Endometrium (tissue), 2 donors: ENCODE results near the gene ADGRB3.
"Not testable (repeated sequence)": the region's sequence is repeated elsewhere in the genome, so short reads cannot be mapped to it uniquely, and the experiment has no call there.

Experiments used
- FAIRE-seq: peaks from 2 replicates; lab custom pipeline; 2012; peaks lifted over from hg19 to GRCh38; lab: Jason Lieb, UNC
- donor health status: control.
- donor health status: control.

ADGRB3 gene

DNA sequence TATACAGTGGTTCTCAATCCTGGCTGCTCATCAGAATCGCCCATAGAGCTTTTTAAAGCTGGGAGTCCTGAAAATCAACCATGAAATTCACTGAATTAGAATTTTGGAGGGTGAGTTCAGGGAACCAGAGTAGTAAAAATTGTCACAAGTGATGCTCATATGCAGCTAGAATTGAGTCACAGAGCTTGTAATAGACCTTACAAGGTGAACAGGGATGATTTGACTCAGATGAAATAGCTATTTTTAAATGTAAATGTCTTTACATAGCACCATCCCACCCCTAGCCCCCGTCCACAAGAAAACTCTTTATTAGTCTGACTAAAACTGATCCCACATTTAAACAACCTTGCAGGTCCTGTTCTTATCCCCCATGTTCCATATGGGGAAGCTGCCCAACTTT is 630.0 kb downstream of the ADGRB3 start:
- no peak for FAIRE-seq

DNA sequence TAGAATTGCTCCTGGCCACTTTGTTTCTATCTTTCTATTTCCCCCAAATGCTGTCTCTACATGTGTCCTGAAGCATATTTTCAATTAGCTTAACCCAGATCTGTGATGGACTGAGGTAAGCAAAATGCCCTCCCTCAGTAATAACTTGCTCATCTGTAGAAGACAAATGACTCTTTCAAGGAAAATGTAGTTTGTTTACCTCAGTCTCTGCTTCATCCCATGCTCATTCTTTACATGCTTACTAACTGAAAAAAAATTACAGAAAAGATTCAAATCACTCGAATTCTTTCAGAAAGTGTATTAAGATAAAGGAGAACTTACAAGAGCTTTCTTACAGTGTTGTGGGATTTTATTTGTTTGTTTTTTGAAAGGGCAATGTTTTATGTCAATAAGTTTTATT is 630.6 kb downstream of the ADGRB3 start:
- no peak for FAIRE-seq

DNA sequence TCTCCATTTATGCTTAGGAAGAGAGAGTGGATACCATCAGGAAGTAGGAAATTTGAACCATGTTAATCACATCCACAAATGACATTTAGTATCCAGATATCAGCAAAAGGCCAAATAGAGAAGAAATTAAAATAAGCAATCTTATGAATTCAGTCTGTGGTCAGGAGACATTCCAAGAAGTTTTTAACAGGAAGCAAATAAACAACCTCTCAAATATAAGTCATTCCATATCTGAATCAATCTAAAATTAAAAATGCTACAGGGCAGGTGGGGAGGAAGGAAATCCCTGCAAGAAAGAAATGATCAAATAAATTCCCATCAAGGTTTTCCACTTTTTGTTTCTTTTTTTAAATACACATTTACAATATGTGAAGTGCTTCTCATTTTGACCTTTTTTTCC is 641.1 kb downstream of the ADGRB3 start:
- FAIRE-seq: no peak

DNA sequence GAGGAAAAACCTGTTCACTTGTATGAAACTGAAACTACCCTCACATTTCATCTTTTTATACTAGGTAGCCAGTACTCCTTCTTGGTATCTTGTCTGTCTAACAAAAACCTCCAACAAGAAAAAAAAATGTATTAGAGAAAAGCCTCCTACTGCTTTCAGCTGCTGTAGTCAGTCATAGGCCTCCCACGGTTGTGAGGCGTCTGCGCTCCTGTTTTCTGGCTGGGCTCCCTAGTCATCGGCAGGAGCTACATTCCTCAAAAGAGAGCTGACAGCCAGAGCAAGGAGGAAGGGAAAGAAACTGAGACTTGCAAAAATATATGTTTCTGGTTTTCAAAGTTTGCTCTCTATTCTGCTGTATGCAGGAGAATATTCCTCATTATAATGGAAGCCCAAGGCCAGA is 644.7 kb downstream of the ADGRB3 start:
- FAIRE-seq: no peak

DNA sequence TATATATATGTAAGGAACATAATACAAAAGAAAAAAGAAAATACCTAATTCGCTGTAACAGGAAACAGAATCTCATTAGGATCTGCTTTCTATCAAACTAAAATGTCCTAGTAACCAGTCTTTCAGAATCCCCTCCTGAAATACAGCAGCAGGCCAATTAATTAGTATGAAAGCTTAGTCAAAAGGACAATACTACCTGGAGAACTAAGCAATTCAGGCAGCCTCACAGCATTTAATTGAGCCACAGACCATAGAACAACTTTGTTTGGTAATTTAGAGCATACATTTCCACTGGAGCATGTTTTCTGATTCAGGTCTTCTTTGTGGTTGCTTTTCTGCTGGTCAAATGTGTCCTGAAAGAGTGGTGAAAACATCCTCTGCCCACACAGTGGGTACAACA is 645.8 kb downstream of the ADGRB3 start:
- FAIRE-seq: no peak

DNA sequence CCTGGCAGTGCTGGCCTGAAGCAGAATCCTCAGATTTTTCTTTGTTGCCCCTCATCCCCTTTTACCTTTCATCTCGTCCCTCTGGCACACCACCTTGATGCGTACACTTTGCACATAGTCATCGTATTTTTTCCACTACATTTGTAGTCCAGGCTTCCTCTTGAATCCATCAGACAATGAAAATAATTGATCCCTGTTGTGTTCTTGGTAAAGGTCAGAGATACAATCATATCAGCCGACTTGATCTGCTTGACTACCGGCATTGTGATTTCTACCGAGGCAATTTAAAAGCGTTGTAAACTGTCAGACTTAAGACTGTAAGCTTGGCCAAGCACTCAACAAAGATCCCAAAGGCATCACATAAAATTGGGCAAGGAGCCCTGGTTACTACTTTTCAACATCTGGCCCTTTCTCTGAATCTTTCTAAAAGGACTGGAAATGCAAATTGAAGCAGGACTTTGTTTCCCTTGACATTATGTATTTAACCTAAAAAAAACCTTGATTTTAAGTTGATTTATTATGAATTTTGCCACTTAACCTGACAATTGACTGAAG is 649.2 kb downstream of the ADGRB3 start:
- no peak for FAIRE-seq

DNA sequence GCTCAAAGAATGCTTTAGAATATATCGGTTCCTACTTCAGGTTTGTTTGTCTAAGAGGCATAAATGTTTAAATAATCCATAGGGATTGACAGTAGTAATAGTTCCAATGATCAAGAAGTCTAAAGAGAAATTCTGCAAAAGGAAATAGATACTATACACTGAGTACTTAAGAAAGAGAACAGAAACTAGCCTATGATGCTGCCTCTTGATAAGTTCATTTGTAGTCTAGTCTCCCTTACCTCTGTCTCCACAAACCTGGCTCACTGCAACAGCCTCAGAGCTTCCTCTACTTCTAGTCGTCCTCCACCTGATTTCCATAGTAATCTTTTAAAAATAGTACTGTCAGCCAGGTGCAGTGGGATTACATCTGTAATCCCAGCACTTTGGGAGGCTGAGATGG is 650.0 kb downstream of the ADGRB3 start:
- FAIRE-seq: no peak

DNA sequence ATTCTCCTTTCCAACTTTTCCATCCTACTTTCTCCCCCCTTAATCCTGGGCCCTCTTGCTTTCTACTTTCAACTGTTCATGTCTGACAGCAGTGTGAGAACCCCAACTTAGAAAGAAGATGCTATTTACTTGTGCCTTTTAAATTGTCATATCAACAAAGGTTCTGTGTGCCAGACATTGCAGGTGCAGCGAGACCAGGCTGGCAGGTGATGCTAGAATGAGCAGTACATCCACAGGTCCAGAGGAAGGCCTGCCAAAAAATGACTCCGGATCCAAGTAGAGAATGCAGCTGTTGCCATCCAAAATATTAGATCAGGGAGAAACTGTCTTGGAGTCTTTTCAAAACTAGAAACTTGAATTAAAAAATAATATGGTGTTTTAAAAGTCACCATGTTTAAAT is 651.2 kb downstream of the ADGRB3 start:
- FAIRE-seq: no peak

DNA sequence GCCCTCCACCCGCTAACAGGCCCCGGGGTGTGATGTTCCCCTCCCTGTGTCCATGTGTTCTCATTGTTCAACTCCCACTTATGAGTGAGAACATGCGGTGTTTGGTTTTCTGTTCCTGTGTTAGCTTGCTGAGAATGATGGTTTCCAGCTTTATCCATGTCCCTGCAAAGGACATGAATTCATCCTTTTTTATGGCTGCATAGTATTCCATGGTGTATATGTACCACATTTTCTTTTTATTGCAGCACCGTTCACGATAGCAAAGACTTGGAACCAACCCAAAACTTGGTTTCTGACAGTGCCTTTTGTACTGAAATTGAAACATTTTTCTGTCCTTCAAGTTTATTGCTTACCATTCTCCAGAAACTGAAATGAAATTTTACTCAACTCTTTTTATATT is 653.1 kb downstream of the ADGRB3 start:
- FAIRE-seq: not testable (repeated sequence)

DNA sequence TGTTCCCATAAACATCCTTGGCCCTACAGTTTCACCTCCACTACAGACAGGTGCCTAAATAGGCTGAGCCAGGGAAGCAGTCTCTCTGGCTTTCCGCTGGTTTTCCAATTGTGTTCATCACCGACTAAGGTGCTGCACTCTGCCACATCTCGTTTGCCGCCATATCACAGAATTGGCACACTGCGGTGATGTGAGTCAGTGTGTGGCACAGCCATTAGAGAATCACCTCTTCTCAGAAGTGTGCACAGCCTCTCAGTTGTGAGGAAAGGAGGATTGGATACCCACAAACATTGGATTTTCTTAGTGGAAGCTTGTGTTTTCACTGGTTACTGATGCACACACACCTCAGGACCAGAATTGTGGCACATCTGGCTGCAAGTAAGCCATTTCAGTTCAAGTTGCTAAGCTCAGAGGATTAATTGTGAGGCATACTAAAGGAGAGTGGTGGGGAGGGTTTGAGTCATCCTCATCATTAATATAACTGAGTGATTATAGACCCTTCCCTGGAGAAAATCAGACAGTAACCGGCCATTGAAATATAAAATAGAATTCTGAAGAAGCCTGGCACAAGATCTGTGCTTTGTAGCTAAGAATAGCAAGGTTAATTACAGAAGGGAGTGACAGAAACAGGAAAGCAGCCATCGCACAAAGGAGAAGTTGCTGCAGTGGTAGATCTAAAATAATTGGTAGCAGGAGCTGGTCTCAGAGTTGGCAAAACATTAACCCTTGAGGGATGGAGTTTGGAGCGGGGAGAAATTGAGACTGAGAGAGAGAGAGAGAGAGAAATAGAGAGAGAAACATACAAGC is 654.8 kb downstream of the ADGRB3 start:
- no peak for FAIRE-seq

DNA sequence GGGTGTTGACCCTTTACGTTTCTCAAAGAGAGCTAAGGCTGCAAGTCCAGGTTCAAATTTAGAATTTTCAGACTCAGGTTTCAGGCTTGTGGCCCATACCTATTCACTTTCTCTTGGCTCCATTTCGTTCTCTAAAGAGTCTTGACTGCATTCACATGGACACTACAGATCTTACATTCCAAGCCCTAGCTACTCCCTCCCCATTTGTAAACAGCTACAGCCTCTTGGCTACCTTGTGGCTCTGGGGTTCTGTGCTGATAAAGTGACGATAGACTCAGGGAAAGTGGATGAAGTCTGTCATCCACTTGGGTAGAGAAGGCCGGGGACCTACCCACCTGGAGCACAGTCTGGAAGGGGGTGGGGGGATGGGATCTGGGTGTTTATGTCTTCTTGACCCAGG is 658.4 kb downstream of the ADGRB3 start:
- no peak for FAIRE-seq

DNA sequence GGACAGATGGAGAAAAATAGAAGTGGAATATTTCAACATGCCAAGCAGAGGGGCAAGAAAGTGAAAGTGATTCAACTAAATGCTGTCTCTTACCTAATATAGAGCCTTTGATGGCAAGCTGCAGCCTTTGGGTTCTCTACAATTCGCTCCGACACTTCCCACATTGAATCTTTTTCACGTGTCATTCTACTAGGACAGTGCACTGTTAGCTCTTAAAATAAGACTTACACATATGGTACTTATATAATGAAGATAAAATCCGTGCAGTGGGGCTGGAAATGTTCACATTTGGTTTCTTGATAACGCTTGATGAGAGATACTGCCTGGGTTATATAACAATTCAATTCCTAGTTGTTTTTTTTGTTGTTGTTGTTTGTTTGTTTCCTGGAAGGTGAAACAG is 659.3 kb downstream of the ADGRB3 start:
- FAIRE-seq: no peak

DNA sequence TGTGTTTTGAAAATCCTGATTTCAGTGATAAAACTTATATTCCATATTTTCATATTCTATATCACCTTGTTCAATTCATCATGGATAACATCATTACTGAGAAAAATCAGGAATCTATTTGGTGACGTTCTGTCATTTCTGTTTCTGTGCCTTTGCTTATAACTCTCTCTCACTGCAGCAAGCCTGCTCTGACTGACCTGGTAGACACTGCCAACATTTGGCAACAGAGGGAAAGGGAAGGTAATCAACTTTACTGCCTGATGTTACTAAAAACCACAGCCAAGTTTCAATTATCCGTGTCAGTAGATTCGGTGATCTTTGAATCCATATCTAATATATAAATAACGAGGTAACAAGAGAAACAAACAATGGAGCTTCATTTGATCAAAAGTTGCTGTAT is 659.8 kb downstream of the ADGRB3 start:
- no peak for FAIRE-seq

DNA sequence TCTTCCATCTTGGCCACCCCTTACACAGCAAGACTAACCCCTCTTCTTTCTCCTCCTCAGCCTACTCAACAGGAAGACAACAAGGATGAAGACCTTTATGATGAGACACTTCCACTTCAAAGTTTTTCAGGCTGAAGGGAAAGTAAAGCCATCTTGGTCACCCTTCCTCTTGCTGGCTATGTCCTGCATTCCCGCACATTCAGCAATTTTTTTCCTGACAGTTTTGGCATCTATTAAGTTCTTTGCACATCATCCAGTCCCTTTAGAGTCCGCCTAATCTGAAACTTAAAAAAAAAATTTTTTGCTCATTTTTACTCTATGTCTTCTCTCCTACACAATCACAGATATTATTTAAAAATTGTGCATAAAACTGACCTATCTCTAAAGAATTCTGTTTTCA is 668.3 kb downstream of the ADGRB3 start:
- FAIRE-seq: no peak

DNA sequence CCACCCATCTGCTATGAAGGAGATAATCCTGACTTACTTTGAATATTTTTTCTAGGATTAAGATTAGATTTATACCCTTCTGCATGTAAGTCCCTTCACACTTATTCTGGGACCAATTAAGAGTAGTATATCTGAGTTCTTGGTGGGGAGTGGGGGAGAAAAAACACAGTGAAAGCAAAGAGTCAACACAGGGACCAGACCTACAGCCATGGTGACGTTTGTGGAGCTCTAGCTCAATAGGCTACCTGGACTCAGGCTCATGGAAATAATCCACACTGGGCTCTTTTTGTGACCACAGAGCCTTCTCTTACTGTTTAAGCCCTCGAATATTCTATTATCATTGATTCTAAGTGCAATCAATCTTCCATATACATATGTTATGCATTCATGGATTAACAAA is 670.4 kb downstream of the ADGRB3 start:
- FAIRE-seq: no peak

DNA sequence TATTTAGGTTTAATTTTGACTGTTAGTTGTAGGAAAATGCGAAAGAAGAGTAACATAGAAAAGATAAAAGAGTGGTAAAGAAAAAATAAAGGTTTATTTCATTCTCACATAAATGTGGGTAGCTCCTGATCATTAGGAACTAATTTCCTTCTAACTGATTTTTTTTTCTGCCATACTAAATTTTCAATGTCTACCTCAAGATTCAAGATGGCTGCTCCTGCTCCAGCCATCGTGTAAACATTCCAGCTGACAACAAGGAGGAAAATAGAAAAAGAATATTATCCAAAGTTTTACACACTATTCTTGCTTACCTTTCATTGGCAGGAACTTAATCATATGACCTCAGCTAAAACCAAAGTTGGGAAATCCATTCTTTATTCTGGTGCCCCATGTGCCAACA is 673.5 kb downstream of the ADGRB3 start:
- FAIRE-seq: no peak

DNA sequence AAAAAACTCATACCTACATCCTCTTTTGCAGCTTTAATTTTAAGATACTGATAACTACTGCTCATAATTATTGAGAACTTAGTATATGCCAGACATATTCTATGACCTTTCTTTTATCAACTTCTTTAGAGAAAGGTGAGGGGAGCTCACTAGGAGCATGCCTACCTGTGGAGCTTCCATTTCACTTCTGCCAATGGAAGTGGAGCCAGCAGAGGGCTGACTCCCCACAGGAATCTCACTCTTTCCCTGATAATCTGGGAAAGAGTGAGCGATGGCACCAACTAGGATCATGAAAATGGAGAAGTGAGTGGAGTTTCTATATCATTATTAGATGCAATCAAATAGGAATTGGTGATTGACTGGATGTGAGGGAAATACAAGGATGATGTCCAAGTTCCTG is 676.8 kb downstream of the ADGRB3 start:
- no peak for FAIRE-seq

DNA sequence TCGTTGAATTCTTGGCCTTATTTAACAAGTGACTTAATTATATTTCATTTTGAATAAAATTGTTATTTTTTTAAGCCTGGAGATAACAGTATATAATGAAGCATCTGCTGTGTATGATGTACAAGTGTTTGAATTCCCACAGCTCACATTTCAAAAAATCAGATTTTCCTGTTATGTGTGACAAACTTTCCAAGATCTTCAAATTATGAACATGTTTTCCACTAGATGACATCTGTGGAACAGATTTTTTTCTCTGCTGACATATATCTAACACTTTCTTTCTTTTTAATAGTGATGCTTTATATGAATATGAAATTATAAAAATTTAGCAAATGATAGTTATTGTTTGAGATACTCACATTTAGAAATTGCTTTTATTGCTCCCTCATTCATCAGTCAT is 678.9 kb downstream of the ADGRB3 start:
- FAIRE-seq: no peak

DNA sequence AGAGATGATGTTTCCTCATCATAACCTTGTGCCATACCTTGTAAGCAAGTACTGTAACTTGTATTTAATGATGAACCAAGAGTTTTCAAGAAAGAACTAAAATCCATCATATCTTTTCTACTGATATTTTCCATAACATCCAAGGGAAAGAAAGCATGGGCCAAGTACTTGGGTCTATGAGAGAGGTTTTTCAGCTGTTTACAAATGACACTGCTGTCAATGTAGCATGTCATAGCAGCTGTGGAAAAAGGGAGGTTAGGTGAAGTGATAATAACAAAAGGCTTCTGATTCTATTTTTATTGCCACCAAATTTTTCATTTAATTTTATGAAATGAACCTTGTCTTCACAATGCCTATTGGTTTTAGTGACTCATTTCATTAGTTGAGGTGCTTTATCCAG is 679.4 kb downstream of the ADGRB3 start:
- no peak for FAIRE-seq

DNA sequence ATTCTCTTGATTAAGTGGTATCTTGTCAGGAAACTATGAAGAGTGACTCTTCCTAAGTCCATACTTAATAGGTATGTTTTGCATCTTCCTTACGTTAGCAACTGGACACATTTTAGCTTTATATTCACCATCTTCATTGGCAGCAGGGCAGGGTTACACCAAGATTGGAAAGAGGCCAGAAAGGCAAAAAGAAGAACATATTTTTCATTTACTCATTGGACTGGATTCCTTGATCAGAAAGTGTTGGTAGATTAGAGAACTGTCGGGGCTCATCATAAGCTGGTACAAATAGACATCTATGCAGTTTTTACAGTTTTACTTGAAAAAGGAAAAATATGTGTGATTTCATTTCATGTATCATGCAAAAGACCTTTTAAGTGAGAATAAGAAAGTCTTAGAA is 696.8 kb downstream of the ADGRB3 start:
- no peak for FAIRE-seq

DNA sequence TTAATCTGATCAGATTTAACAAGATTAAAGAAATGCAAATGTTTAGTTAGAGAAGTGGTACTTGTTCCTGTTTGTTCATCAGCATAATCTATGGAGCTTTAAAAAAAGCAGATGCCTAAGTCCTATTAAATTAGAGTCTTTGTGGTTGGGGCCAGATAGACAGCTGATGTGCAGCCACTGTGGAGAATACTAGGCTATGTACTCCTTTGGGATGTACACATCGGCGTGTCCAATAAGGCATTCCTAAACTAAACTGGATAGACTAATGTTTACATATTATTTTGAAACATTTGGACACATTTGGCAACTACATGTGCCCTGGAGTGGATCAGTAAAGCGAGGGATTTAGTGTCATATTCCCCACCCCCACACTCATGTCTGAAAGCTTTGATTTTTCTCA is 702.2 kb downstream of the ADGRB3 start:
- no peak for FAIRE-seq

DNA sequence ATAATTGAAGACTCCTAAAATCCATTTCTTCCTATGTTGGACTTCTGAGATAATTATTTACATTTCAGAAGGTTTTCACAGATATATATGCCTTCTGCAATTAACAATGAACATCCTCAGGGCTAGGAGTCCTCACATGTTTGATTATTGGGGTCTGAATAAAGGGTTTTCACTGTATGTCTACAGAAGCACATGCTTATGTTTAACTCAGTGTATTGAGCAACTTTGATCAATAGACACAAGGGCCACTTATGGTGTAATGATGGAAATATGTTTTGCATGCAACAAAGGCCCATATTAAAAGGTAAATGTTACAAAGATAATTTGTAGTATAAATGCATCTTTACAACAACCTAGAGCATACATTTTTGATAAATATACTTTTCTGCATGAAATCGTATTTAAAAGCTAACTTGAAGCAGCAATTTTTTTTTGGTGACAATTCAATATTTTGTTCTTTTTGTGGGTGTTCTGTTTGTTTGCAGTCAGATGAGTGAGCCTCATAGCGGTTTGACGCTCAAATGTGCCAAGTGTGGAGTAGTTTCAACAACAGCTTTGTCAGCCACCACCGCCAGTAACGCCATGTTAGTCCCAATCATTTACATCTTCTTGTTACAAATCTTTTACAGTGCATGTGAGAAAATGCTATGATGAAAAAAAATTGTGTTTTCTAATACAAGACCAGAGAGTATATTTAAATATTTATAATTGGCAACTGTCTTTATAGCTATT is 703.5 kb downstream of the ADGRB3 start:
- no peak for FAIRE-seq

DNA sequence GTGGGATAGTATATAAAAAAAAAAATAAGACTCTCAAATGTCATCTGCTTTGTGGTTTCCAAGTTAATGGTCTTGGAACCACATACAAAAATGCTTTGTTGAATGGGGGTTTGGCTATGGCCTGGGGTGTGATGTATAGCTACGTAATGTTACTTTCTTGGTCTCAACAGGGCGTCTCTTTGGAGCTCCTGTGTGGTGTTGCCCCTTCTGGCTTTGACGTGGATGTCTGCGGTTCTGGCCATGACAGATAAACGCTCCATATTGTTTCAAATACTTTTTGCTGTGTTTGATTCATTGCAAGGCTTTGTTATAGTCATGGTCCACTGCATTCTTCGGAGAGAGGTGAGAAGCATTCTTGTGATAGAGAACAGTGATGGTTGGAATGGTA is 704.1 kb downstream of the ADGRB3 start:
- FAIRE-seq: no peak

DNA sequence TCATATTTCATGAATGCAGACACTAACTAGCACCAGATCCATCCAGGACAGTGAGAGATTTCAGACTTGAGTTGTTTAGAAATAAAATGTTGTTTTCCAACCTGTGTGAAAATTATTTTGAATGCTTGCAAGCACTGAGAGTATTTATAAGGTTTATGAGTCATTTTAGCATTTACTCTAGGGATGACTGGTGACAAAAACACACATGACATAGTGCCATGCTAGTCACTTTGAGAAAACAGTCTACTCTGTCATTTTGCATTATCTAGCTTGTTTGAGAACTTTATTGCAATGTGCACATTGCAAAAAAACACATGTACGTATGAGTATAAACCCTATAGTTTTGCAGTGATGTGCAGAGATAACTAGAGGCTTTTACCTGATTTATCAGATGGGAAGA is 705.1 kb downstream of the ADGRB3 start:
- FAIRE-seq: no peak
